ENCODE data around the gene ELL.

- no peak for TF ChIP-seq CTCF (IDR thresholded peaks at IDR 0.05 in 2 of 3, conservative IDR thresholded peaks at IDR 0.05 in 1 of 3; ENCODE audit: borderline replicate concordance in 1 of 3, insufficient read depth in 1 of 3, low read depth in 2 of 3, low read length in 2 of 3)
- TF ChIP-seq SIN3A (IDR thresholded peaks at IDR 0.05; ENCODE audit: low read depth) = no peak
- no peak for TF ChIP-seq EZH2 (IDR thresholded peaks at IDR 0.05)
- TF ChIP-seq SP1 (IDR thresholded peaks at IDR 0.05; ENCODE audit: low read depth) = no peak
- TF ChIP-seq ZNF274 (IDR thresholded peaks at IDR 0.05; ENCODE audit: low read depth, low read length) = no peak
- no peak for TF ChIP-seq POLR2A (IDR thresholded peaks at IDR 0.05; ENCODE audit: borderline replicate concordance, extremely low read depth, insufficient read depth, insufficient read length)
- no peak for TF ChIP-seq EZH2phosphoT487 (IDR thresholded peaks at IDR 0.05; ENCODE audit: borderline replicate concordance)
- TF ChIP-seq POLR2AphosphoS5 (IDR thresholded peaks at IDR 0.05; ENCODE audit: low read depth, low read length) = no peak; the same call in none of the 2 replicates
- TF ChIP-seq ZBTB33 (IDR thresholded peaks at IDR 0.05; ENCODE audit: extremely low read depth, insufficient replicate concordance, low read length) = no peak
- no peak for TF ChIP-seq RAD21 (IDR thresholded peaks at IDR 0.05; ENCODE audit: low read depth)
- TF ChIP-seq REST (IDR thresholded peaks at IDR 0.05; ENCODE audit: low read depth) = no peak
- TF ChIP-seq JUND (IDR thresholded peaks at IDR 0.05) = no peak
- TF ChIP-seq ZFX (IDR thresholded peaks at IDR 0.05) = no peak
Measured at GRCh38 chr19:18434411-18435175, 87.3 kb downstream of the ELL start.
